Esophagus mucosa (tissue), 1 donor: Measurements from ENCODE around the gene C9orf43. TPM values are rescaled to one million over a fixed set of nuclear protein-coding genes. Genes with fewer than 3 reads are reported as not detected.
A peak's percentile ranks its signal among the peaks of the same experiment; 100 is the strongest.
"Not testable (repeated sequence)": the region's sequence is repeated elsewhere in the genome, so short reads cannot be mapped to it uniquely, and the experiment has no call there.

ENCODE experiments used
- ATAC-seq: fragments of 200-7000 bp; cut with Tn5 transposase; one replicate; pipeline ENCODE4 v1.9.1; 2020
- total RNA-seq: library from RNA; stranded (reverse); gene quantifications from one replicate; pipeline ENCODE4 v1.2.4, GENCODE V29; 2023
- donor health status: DM: yes; HTN: yes; CAD: no.

The C9orf43 gene
- total RNA-seq, 1 donor from 2014 or later, result 0.36 TPM

DNA sequence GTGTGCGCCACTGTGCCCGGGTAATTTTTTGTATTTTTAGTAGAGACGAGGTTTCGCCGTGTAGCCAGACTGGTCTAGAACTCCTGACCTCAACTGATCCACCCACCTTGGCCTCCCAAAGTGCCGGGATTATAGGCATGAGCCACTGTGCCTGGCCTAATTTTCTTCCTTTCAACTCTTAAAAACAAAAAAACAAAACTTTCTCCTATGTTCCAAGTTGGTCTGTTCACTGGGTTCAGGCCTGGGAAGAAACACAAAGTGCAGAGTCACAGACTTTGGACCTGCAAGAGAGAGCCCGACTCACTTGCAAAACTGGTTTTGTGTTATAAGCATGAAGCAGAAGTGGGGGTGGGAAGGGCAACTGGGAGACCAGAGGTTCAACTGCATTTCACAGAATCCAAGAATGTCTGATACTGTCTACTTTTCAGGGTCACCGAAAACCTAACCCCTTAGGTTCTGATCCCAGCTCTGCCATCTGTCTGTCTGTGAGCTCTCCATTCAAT is 28.6 kb upstream of the C9orf43 start:
- peak; percentile 74 for ATAC-seq

DNA sequence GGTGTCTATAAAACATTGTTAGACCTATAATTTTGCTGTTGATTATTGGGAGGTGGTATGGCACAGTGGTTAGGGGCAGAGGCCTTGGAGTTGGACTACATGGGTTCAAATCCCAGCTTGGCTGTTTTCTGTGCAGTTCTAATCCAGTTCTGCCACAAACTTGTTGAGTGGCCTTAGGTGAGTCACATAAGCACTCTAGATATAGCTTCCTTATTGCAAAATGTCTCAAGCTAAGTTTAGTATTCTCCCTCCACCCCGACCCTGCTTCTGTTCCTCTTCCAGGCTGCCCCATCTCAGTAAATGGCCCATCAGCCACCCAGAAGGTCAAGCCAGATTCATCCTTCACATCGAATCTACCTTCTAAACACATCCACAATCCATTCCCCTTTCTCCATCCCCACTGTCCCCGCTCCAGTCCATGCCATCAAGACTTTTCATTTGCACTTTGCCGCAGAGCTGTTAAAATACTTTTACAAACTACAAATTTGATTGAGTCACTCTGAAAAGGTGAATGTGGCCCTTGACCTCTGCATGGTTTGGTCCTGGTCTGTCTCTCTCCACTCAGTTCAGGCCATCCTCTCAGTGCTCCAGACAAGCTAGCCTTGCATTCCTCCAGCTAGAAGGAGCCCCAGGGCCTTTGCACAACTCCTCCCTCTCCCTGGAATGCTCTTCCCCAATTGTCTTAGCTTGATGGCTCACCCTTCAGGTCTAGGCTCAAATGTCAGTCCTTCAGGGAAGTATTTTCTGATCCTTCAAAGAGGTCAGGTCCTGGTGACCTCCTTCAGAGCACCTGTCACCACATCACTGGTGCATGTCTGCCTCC is 23.8 kb upstream of the C9orf43 start:
- peak; percentile 49 for ATAC-seq

DNA sequence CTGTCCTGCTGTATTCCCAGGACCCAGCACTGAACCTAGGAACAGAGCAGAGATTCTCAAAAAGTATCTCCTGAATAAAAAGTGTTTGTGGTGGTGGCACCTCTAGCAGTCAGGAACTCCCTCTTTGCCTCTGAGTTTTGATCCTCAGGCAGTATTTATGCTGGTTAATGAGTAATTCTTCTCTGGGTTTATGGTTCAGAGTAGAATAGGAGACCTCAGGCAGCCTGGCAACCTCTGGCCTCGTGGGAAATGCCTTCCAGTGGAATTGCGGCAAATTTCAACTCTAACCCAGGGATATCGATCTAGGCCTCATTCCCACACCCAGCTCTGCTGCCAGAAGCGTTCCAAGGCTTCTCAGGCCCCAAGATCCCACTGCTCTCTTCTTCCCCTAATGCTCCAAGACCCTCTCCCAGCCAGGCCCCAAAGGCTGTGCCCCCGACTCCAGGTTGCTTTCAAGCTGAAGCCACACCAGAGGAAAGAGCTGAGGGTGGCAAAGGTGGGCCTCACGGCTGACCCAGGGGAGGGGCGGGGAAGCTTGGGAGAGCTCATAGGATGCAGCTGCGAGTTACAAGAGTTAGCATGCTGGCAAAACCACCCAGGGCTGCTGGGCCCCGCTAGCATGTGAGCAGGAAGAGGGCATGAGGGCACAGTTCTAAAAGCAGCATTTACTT is 22.9 kb upstream of the C9orf43 start:
- no peak for ATAC-seq

DNA sequence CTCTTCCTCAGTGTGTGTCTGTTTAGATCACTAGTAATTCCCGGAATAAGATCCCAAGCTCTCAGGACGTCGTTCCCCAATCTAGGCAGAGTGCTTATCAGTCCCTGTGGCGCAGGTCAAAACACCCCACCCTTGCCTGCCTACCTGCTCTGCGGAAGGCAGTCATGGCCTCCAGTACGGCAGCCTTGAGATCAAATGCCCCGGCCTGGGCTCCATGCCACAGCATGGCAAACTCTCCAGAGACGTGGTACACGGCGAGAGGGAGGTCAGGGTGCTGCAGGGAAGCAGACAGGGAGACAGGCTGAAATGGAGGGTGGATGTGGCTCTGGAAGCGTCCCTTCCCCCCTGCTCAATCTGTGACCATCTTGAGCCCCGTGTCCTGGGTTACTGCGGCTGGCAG is 21.7 kb upstream of the C9orf43 start:
- ATAC-seq, result no peak

DNA sequence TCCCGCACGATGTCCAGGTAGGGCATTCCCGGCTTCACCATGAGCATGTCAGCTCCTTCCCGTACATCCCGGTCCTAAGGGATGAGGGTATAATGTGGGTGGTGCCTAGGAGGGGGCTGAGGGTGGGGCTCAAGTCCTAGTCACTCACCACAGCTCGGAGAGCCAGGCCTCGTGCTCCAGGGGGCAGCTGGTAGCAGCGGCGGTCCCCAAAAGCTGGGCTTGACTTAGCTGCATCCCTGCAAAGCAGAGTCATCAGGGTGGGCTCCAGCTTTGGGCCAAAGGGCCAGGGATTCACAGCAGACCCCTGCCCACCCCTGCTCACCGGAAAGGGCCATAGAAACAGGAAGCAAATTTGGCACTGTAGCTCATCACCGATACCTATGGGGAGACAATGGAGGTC is 21.1 kb upstream of the C9orf43 start:
- no peak for ATAC-seq

DNA sequence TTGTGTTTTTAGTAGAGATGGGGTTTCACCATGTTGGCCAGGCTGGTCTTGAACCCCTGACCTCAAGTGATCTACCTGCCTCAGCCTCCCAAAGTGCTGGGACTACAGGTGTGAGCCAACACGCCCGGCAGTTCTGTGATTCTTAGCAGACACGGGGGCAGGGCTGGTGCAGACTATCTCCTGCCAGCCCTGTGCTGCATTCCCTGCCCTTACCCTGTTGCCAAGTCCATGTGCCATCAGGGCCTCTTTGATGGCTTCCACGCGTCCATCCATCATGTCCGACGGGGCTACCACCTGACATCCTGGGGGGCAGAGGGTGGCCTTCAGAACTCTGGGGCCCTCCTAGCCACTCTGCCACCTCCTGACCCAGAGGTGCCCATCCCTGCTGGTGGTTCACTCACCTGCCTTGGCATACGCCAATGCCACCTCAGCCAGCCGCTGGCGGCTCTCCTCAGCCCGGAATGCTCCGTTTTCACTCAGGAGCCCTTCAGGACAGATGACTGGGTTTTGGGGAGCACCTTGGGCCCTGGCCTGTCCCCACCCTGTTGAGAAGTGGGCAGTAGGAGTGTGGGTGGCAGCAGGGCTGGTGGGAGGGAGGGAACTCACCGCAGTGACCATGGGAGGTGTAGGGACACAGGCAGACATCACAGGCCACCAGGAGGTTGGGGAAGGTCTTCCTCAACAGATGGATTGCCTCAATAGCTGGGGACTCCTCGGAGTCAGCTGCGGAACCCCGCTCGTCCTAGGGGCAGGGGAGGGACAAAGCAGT is 20.2 kb upstream of the C9orf43 start:
- ATAC-seq, result no peak

DNA sequence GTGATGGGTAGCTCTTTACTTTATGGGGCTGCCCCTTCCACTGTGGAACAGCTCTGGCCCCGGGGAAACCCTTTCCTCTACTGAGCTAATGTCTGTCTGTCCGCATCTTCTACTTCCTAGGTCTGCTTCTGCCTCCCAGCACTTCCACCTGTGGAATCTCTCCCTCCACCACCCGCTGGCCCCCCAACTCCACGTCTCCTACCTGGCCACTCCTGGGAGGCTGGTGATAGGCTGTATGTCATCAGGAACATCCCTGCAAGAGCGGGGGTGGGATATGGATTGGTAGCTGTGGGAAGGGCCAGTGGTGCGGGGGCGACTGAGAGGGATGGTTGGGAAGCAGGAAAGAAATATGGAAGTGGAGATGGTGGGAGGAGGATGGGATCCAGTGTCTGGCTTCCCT is 18.6 kb upstream of the C9orf43 start:
- no peak for ATAC-seq

DNA sequence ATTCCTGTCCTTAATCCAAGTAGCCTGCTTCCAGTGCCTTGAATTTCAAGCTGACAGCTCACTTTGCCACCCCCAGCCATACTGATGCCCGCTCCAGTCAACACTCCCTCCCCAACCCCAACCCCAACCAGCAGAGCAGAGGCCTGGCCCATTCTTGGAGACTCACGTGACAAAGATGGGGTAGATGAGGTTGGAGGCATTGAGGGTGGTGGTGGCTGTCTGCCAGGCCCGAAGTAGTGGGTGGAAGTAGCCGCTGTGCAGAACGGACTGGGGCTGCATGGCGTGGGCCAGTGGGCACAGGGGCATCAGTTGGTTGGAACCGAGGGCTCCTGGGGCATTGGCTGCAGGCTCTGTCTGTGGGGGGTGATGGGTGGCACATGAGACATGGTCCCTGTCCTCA is 17.3 kb upstream of the C9orf43 start:
- ATAC-seq, result no peak

DNA sequence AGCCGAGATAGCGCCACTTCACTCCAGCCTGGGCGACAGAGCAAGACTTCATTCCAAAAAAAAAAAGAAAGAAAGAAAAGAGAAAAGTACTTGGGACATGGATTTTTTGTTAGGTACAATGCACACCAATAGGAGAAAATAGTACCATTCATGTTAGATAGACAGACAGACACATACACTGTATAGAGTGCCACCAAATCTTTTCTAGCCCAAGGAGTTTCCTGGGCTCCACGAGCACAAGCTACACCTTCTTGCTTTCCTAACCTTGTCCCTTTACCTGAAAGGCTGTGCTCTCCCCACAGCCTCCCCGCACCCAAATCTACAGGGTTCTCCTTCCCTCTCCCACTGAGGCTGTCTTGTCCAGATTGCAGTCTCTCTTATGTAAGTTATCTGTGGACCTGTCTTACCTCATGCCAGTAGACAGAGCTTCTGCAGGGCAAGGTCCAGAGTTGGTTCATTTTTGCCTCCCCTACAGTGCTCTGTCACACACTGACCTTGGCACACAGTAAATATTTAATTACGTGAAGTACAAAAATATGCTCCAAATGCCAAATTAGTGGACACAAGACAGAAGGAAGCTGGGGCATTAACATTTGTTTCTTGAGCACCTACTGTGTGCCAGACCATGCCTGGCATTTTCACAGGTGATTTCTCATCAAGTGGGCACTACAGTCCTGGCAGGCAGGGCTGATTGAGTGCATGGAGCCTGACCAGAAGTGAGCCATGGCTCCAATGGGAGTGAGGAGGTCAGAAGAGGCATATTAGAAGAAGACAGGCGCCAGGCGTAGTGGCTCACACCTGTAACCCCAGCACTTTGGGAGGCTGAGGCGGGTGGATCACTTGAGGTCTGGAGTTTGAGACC is 15.3 kb upstream of the C9orf43 start:
- no peak for ATAC-seq

DNA sequence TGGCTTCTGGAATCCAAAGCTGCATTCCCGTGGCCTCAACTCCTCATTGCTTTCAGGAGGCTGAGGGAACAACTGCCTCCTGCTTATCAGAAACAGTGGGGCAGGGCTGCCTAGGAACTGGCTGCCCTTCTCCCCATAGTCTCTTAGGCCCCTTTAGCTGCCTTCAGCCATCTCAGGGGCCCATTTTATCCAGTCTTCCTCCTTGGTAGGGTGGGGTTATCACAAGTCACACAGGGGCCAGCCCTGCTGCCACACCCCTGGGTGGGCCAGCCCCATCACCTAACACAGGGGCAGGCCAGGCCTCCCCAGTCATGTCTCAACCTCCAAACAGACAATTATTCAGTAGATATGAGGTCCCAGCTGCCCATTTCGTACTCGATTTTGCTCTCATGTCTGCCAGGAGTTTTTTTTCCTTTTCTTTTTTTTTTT is 13.3 kb upstream of the C9orf43 start:
- no peak for ATAC-seq

DNA sequence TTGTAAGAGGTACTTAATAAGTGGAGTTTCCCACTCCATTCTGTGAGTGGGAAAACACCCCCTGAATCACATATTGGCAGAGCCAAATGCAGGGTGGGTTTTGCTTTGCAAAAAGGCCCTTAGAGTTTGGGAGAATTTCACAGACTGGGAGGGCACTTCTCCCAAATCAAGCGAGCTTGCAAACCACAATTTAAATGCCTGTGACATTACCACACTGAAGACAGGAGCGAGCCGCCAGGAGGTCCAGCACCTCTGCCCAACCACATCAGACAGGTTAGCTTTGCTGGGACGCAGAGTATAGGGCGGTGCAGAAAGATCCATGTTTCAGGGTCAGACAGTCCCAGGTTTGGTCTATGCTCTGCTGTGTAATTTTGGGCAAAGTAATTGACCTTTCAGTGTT is 11.8 kb upstream of the C9orf43 start:
- ATAC-seq, result no peak

DNA sequence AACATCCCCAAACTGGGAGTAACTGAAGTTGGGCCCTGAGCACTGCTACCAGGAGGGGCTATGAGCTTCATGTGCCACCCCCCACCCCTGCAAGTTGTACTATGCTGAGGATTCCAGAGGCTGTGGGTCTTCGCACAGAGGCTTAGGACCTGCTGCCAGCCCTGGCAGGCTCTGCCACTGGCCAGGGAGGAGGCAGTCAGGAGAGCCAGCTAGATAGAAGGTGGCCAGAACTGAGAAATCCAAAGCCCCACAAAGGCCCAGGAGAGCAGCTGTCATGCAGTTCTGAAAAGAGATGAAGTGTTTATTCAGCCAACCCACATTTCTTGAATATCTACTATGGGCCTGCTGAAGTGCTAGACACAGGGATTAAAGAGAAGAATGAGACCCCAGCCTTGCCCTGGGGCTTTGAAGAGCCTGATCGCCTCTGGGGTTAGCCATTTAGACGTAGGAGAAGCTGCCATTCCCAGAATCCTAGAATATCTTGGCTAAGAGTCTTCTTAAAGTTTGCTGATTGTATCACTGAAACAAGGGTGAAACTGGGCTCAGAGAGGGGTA is 10.8 kb upstream of the C9orf43 start:
- ATAC-seq, result no peak

DNA sequence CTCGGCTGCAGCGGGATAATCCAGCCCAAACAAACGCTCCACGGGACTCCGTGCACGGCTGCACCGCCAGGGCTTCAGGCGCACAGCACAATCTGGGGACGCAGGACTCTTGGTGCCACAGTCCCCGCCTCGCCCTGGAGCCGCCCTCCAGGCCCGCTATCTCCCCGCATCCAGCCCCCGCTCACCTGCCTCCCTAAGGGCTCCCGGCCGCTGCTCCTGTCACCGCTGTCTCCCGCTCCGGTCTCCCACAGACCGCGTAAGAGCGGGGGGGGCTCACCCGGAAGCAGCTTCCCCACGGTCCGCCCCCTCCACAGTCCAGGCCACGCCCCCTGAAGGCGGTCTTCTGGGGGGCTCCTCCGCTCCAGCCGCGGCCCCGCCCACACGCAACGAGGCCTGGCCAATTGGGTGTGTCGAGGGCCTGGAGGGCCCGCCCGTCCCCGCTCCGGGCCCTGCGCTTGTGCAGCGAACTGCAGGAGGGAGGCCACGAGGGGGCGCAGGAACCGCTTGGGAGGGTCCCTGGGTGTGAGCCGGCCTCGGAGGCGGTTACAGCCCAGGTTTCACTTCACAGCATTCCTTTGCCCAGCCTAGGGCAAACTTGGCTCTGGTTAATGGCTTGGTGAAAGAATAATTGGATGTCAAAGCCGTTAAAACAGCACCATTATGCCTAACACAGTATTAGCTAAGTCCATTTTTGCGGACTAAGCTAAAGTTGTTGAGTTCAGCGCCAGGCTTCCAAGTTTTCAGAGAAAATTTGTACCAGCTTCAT is 9.3 kb upstream of the C9orf43 start, which contains the start of gene ALAD:
TSS of gene ALAD (minus strand) at position 258 of the 766 bp plus-strand sequence. CDS start 7,725 bp downstream, outside the sequence.
- ATAC-seq, result peak; percentile 99

DNA sequence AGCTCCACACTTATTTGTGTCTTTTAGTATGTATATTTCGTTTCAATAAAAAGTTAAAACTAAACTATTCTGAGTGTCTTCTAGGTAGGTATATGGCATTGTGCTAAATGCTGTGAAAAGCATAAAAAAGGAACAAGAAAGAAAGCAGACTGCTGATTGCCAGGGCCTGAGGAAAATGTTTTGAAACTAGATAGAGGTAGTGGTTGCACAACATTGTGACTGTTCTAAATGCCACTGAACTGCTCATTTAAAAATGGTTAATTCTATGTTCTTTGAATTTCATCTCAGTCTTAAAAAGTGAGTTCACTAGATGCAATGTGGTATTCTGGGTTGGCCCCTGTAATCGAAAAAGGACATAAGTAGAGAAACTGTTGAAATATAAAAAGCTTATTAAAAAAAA is 6.9 kb upstream of the C9orf43 start:
- ATAC-seq, result no peak

DNA sequence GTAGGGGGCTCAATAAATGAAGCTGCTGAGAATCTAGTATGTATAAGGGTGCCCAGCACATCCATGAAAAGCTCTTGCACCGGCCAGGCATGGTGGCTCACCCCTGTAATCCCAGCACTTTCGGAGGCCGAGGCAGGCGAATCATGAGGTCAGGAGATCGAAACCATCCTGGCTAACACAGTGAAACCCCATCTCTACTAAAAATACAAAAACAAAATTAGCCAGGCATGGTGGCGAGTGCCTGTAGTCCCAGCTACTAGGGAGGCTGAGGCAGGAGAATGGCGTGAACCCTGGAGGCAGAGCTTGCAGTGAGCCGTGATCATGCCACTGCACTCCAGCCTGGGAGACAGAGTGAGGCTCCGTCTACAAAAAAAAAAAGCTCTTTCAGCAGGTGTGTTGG is 4.2 kb upstream of the C9orf43 start:
- not testable (repeated sequence) for ATAC-seq

DNA sequence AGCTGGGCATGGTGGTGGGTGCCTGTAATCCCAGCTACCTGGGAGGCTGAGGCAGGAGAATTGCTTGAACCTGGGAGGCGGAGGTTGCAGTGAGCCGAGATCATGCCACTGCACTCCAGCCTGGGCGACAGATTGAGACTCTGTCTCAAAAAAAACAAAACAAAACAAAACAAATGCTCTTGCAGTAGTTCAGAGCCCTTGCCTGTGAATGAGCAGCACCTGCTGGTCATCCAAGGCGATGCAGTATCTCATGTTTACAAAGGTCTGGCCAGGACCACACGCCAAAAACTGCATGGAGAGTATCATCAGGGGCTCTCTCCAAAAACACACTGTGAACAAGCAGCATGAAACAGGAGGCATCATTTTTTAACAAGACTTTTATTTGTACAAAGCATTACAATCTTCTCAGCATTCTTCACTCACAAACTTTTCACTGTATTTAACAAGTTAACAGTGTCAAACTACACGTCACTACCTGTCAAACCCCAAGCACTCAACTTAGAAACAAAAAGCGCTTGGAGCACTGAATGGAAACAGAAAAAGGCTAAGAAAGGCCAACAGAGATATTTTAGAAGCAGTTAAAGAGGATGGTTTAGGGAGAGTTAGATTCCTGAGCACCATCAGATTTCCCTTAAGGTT is 3.6 kb upstream of the C9orf43 start:
- ATAC-seq, result not testable (repeated sequence)

DNA sequence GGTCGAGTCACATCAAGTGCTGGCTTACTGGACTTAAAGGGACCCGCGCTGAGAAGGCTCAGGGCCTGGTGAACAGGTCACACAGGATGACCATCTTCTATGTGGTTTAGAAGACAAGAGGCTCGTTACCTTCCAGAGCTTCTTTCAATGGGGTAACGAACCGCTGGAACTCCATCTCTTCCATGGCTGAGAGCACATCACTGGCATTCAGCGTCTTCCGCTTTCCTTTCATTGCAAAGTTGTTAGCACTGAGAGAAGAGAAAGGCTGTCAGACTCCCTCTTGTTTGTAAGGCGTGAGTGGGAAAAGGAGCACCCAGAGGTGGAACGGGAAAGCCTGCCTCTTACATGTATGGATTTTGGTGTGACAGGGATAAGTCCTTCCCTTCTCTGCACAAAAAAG is 1.1 kb upstream of the C9orf43 start:
- no peak for ATAC-seq

DNA sequence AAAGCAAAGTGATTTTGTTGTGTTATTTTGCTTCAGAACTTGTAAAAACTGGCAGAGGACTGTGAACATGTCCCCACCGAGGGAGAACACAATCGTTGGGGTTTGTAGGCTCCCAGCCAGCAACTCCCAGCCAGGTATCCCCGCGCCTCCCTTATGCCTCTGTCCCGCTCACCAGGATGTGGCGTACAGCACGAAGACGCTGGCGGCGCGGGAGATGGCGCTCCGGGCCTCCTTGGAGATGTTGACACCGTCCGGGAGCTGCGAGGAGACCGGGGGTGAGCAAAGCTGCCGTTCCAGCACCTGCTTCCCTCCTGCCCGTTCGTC is 702 bp upstream of the C9orf43 start:
- peak; percentile 31 for ATAC-seq

DNA sequence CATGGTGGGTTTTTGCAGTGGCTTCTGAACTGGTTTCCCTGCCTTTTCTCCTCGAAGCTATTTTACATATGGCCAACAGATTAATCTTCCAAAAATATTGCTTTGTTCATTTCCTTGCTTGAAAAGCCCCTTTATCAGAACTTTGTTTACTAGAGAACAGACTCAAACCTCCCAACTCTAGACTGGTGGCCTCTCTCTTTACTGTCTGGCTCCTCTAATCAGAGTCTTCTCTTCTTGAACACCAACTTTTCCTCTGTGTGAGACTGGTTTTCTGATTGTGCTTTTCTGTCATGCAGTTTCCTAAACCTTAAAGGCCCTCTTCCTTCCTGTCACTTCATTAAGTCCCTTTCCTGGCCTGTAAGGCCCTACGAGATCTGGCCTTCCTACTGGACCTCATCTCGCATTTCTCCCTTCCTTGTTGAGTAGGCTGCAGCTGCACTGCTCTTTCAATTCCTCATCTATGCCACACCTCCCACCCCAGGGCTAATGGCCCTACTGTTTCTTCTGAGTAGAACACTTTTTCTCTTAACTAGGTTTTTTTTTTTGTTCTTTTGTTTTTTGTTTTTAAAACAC is 5.7 kb downstream of the C9orf43 start:
- peak; percentile 48 for ATAC-seq

DNA sequence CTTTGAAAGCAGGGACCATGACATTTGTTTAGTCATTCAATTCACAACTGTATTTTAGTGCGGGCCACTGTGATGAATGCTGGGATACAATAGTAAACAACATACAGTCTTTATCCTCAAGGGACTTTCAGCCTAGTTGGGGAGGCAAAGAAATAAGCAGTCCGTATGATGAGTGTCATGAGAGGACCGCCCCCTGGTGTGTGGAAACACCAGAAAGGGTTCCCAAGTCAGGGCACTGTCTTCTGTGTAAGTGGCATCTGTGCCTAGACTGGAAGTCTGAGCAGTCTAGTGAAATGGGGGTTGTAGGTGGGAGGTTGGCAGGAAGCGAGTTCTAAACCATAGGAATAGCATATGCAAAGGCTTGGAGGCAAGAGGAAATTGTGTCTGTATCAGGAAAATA is 6.8 kb downstream of the C9orf43 start:
- no peak for ATAC-seq
